ENCODE measurements around the gene DMWD. TPM values are rescaled to one million over a fixed set of nuclear protein-coding genes. Genes with fewer than 3 reads are reported as not detected.

Gene DMWD
- total RNA-seq, 2 experiments from 2014 or later: 28.6 to 31.5 TPM

GRCh38 chr19:45779231-45780145 lies 13.2 kb downstream of the DMWD start:
- Histone ChIP-seq H3K4me3 (ENCODE audit: low read length) (peak overlapping the region; percentile 38), H3K27me3 (ENCODE audit: control insufficient read depth in 1 of 2, insufficient read depth in 2 of 2, low read length in 2 of 2) (peaks cover 22 to 39% of the 10 kb centered on the region in 2 experiments), H3K27ac (ENCODE audit: low read depth in 1 of 2, low read length in 2 of 2) (no peak overlapping the region), H3K4me1 (ENCODE audit: insufficient read depth, low read length) (peaks cover 24% of the 10 kb centered on the region), H3K36me3 (ENCODE audit: insufficient read depth, low read length) (peaks cover 13% of the 10 kb centered on the region), H3K9me3 (ENCODE audit: control insufficient read depth in 1 of 2, insufficient read depth in 1 of 2, low read length in 2 of 2) (peaks cover 0 to 14% of the 10 kb centered on the region in 2 experiments)
- H3K4me3 Mint-ChIP-seq: peak overlapping the region; percentile 77
- TF ChIP-seq CTCF (IDR thresholded peaks at IDR 0.05): peak; percentile 78
- DNase-seq (peak; percentile 61 to 88 (median 76)), ATAC-seq (ENCODE audit: poor library complexity) (peak; percentile 89)
- H3K9me3 Mint-ChIP-seq: no peaks in the 10 kb centered on the region
- peaks cover 34% of the 10 kb centered on the region for H3K27me3 Mint-ChIP-seq
- H3K36me3 Mint-ChIP-seq (ENCODE audit: low read depth): peaks cover 24% of the 10 kb centered on the region
- H3K4me1 Mint-ChIP-seq (ENCODE audit: low read depth): peaks cover 23% of the 10 kb centered on the region
- H3K27ac Mint-ChIP-seq: no peak overlapping the region
- POLR2A ChIA-PET: interaction anchor here (0.6 to 1.2 kb wide), 6 partner anchors 10 to 123 kb away, joined by 3 to 15 read pairs (median 3); partner anchors contain the start of genes MYPOP and SIX5
- intact Hi-C loops (cut with DNase I, micrococcal nuclease): loop anchor here in 1 of 2 experiments (1.0 to 10.0 kb wide), 2 partner anchors 9 to 235 kb away; no protein-coding TSS in a partner anchor
- CTCF ChIA-PET: interaction anchor here (0.8 to 2.9 kb wide), 9 partner anchors 10 to 137 kb away, joined by 3 to 59 read pairs (median 7); partner anchors contain the start of genes DMWD, FBXO46, QPCTL and SIX5

- Histone ChIP-seq H3K4me3 (ENCODE audit: low read length) (no peak overlapping the region), H3K27me3 (ENCODE audit: control insufficient read depth in 1 of 2, insufficient read depth in 2 of 2, low read length in 2 of 2) (peaks cover 22 to 34% of the 10 kb centered on the region in 2 experiments), H3K9me3 (ENCODE audit: control insufficient read depth in 1 of 2, insufficient read depth in 1 of 2, low read length in 2 of 2) (peaks cover 0 to 14% of the 10 kb centered on the region in 2 experiments), H3K36me3 (ENCODE audit: insufficient read depth, low read length) (peaks cover 13% of the 10 kb centered on the region), H3K4me1 (ENCODE audit: insufficient read depth, low read length) (peaks cover 24% of the 10 kb centered on the region), H3K27ac (ENCODE audit: low read depth in 1 of 2, low read length in 2 of 2) (no peak overlapping the region)
- H3K4me1 Mint-ChIP-seq (ENCODE audit: low read depth): peaks cover 23% of the 10 kb centered on the region
- CTCF ChIA-PET: no interaction called here
- no peak overlapping the region for H3K4me3 Mint-ChIP-seq
- no peaks in the 10 kb centered on the region for H3K9me3 Mint-ChIP-seq
- no peak for TF ChIP-seq CTCF (IDR thresholded peaks at IDR 0.05)
- peaks cover 23% of the 10 kb centered on the region for H3K27me3 Mint-ChIP-seq
- no peak for DNase-seq
- no peak overlapping the region for H3K27ac Mint-ChIP-seq
- ATAC-seq (ENCODE audit: poor library complexity): no peak
- intact Hi-C loops (cut with DNase I, micrococcal nuclease): loop anchor here in 1 of 2 experiments (10.0 kb wide), 1 partner anchor 237 kb away; no protein-coding TSS in a partner anchor
- H3K36me3 Mint-ChIP-seq (ENCODE audit: low read depth): peaks cover 16% of the 10 kb centered on the region
- POLR2A ChIA-PET: no interaction called here
Observed at GRCh38 chr19:45778010-45778661, 14.5 kb downstream of the DMWD start.

GRCh38 chr19:45777395-45777961 lies 15.2 kb downstream of the DMWD start:
- intact Hi-C loops (cut with DNase I, micrococcal nuclease): loop anchor here in 1 of 2 experiments (10.0 kb wide), 1 partner anchor 237 kb away; no protein-coding TSS in a partner anchor
- H3K4me1 ChIP-seq (ENCODE audit: insufficient read depth, low read length): peaks cover 24% of the 10 kb centered on the region
- ATAC-seq (ENCODE audit: poor library complexity): no peak
- peaks cover 21% of the 10 kb centered on the region for H3K27me3 Mint-ChIP-seq
- H3K36me3 Mint-ChIP-seq (ENCODE audit: low read depth): peaks cover 16% of the 10 kb centered on the region
- H3K27me3 ChIP-seq (ENCODE audit: control insufficient read depth in 1 of 2, insufficient read depth in 2 of 2, low read length in 2 of 2): peaks cover 22 to 32% of the 10 kb centered on the region in 2 experiments
- peaks cover 0 to 14% of the 10 kb centered on the region in 2 experiments for H3K9me3 ChIP-seq (ENCODE audit: control insufficient read depth in 1 of 2, insufficient read depth in 1 of 2, low read length in 2 of 2)
- H3K4me3 Mint-ChIP-seq: no peak overlapping the region
- CTCF ChIA-PET: no interaction called here
- POLR2A ChIA-PET: no interaction called here
- H3K36me3 ChIP-seq (ENCODE audit: insufficient read depth, low read length): peaks cover 13% of the 10 kb centered on the region
- no peak overlapping the region for H3K27ac ChIP-seq (ENCODE audit: low read depth in 1 of 2, low read length in 2 of 2)
- no peak overlapping the region for H3K4me3 ChIP-seq (ENCODE audit: low read length)
- no peak overlapping the region for H3K27ac Mint-ChIP-seq
- no peak for DNase-seq
- no peaks in the 10 kb centered on the region for H3K9me3 Mint-ChIP-seq
- no peak for TF ChIP-seq CTCF (IDR thresholded peaks at IDR 0.05)
- H3K4me1 Mint-ChIP-seq (ENCODE audit: low read depth): peaks cover 23% of the 10 kb centered on the region
